Measurements from ENCODE around the gene POLR1D. TPM values are rescaled to one million over a fixed set of nuclear protein-coding genes. Genes with fewer than 3 reads are reported as not detected.

Gene POLR1D
- total RNA-seq, 1 donor from 2014 or later: 120 TPM

- Mint-ChIP-seq H3K36me3 (no peaks in the 10 kb centered on the region), H3K27ac (no peak overlapping the region), H3K4me3 (no peak overlapping the region), H3K9me3 (no peaks in the 10 kb centered on the region), H3K27me3 (ENCODE audit: low read depth) (no peaks in the 10 kb centered on the region), H3K4me1 (peaks cover 45% of the 10 kb centered on the region)
- DNase-seq (ENCODE audit: low spot score in 2 of 2, unreplicated experiment in 2 of 2): no peak
- TF ChIP-seq, protein P1, sequence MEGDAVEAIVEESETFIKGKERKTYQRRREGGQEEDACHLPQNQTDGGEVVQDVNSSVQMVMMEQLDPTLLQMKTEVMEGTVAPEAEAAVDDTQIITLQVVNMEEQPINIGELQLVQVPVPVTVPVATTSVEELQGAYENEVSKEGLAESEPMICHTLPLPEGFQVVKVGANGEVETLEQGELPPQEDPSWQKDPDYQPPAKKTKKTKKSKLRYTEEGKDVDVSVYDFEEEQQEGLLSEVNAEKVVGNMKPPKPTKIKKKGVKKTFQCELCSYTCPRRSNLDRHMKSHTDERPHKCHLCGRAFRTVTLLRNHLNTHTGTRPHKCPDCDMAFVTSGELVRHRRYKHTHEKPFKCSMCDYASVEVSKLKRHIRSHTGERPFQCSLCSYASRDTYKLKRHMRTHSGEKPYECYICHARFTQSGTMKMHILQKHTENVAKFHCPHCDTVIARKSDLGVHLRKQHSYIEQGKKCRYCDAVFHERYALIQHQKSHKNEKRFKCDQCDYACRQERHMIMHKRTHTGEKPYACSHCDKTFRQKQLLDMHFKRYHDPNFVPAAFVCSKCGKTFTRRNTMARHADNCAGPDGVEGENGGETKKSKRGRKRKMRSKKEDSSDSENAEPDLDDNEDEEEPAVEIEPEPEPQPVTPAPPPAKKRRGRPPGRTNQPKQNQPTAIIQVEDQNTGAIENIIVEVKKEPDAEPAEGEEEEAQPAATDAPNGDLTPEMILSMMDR (IDR thresholded peaks at IDR 0.05; ENCODE audit: unreplicated experiment): no peak
These were observed 19.9 kb upstream of the POLR1D start for GRCh38 chr13:27601803-27602202.

- TF ChIP-seq, protein P1 (IDR thresholded peaks at IDR 0.05; ENCODE audit: unreplicated experiment): no peak
- Mint-ChIP-seq H3K4me3 (no peak overlapping the region), H3K27ac (peak overlapping the region; percentile 49), H3K36me3 (no peaks in the 10 kb centered on the region), H3K27me3 (ENCODE audit: low read depth) (no peaks in the 10 kb centered on the region), H3K4me1 (peaks cover 44% of the 10 kb centered on the region), H3K9me3 (no peaks in the 10 kb centered on the region)
- no peak for DNase-seq (ENCODE audit: low spot score in 2 of 2, unreplicated experiment in 2 of 2)
These were observed 16.6 kb upstream of the POLR1D start for GRCh38 chr13:27605099-27605498.

DNA sequence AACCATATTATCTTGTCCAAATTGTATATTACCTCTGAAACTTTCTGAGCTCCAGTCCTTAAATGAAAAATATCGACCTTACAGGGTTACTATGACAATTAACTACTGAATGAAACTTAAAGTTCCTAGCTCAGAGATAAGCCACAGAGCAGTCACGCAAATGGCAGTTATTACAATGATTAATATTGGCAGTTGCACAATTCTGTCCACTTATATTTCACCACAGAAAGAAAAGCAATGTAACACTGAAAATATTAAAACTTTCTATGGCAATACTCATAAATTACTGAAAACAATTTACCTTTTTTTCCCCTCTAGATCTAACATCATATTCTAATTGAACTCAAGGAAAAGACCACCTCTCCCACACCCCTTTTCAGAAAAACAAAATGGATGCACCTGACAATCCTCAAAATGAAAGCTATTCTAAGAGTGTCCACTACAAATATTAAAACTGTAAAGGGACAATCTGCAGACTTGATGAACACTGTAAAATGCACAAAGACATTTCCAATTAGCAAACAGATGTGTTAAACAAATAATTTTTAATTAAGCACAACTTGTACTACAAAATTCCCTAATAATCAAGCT is 16.0 kb upstream of the POLR1D start:
- H3K27ac Mint-ChIP-seq: peak overlapping the region; percentile 49
- H3K4me1 Mint-ChIP-seq: peaks cover 40% of the 10 kb centered on the region
- no peak for DNase-seq (ENCODE audit: low spot score in 2 of 2, unreplicated experiment in 2 of 2)
- H3K27me3 Mint-ChIP-seq (ENCODE audit: low read depth): no peaks in the 10 kb centered on the region
- peaks cover 4% of the 10 kb centered on the region for H3K36me3 Mint-ChIP-seq
- H3K9me3 Mint-ChIP-seq: peaks cover 3% of the 10 kb centered on the region
- TF ChIP-seq, protein P1 (IDR thresholded peaks at IDR 0.05; ENCODE audit: unreplicated experiment): no peak
- no peak overlapping the region for H3K4me3 Mint-ChIP-seq

DNA sequence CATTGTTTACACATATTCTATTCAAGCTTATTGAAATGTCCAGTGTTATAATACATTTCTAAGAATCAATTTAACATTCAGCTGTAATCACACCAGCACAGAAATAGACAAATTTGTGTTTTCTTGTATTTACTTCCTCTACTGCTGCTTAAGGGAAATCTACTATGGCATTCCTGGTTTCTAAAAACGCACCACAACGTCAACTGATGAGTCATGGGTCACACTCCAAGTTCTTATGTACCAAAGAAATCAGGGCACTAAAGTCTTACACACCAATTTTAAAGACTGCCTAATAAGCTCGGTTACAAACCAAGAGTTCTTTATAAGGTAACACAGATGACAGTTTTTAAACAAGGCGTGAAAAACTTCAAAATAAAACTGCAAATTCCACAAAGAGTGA is 14.6 kb upstream of the POLR1D start:
- H3K27me3 Mint-ChIP-seq (ENCODE audit: low read depth): no peaks in the 10 kb centered on the region
- peaks cover 8% of the 10 kb centered on the region for H3K9me3 Mint-ChIP-seq
- H3K4me3 Mint-ChIP-seq: no peak overlapping the region
- peaks cover 41% of the 10 kb centered on the region for H3K4me1 Mint-ChIP-seq
- DNase-seq (ENCODE audit: low spot score in 2 of 2, unreplicated experiment in 2 of 2): no peak
- H3K27ac Mint-ChIP-seq: peak overlapping the region; percentile 3
- peaks cover 4% of the 10 kb centered on the region for H3K36me3 Mint-ChIP-seq
- TF ChIP-seq, protein P1 (IDR thresholded peaks at IDR 0.05; ENCODE audit: unreplicated experiment): no peak

DNA sequence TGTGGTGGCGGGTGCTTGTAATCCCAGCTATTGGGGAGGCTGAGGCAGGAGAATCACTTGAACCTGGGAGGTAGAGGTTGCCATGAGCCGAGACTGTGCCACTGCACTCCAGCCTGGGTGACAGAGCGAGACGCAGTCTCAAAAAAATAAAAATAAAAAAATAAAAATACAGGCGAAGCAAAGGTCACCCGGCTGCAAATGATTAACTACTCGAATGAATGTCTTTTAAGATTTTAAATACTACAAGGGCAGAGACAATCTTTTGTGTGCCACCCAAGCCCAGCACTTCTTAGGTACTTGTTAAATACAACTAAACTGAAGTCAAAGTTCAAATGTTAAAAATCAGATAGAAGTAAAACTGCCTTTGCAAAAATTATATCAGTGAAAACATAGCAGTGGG is 8.1 kb upstream of the POLR1D start:
- H3K27me3 Mint-ChIP-seq (ENCODE audit: low read depth): no peaks in the 10 kb centered on the region
- H3K36me3 Mint-ChIP-seq: peaks cover 13% of the 10 kb centered on the region
- no peak overlapping the region for H3K27ac Mint-ChIP-seq
- no peak for DNase-seq (ENCODE audit: low spot score in 2 of 2, unreplicated experiment in 2 of 2)
- H3K4me1 Mint-ChIP-seq: peaks cover 28% of the 10 kb centered on the region
- peaks cover 24% of the 10 kb centered on the region for H3K9me3 Mint-ChIP-seq
- H3K4me3 Mint-ChIP-seq: no peak overlapping the region
- TF ChIP-seq, protein P1 (IDR thresholded peaks at IDR 0.05; ENCODE audit: unreplicated experiment): no peak

Data from mesothelial cell of epicardium (in vitro differentiated cells).